ENCODE data around the gene CCNL2.
"Not testable (repeated sequence)": the region's sequence is repeated elsewhere in the genome, so short reads cannot be mapped to it uniquely, and the experiment has no call there.

CCNL2 gene

DNA sequence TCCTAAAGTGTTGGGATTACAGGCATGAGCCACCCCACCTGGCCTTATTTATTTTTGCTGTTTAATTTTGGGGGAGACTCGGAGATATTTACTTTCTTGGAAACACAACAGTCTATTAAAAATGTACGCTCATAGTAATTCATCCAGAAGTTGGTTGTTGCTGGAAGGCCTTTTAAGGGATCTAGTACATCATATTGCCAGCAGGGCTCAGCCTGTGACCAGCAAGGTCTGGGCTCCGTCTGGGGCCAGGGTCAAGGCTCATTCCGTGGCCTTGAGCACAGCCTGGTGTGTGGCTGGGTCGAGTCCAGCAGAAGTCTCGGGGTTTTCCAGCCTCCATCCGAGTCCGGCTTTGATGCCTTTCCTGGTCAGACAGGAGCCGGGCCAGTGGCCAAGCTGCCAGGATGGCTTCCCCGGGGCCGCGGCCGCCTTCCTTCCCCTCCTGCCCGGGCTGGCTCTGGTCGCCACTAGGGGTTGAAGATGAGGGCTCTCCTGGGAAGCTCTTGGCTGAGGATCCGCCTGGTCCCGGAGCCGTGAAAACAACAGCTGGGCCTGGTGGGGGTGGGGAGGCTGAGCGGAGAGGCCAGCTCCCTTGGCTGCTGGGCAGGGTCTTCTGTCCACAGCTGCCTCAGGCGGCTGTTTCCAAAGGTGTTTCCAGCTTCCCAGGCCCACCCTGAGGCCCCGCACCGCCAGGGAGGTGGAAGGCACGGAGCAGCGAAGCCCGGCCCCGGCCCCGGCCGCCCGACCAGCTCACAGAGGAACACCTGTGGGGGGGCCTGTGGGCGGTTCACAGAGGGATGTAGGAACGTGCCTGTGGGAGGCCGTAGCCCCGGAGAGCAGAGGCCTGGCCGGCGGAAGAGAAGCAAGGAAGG is 31.2 kb upstream of the CCNL2 start:
- TF ChIP-seq, protein P1, sequence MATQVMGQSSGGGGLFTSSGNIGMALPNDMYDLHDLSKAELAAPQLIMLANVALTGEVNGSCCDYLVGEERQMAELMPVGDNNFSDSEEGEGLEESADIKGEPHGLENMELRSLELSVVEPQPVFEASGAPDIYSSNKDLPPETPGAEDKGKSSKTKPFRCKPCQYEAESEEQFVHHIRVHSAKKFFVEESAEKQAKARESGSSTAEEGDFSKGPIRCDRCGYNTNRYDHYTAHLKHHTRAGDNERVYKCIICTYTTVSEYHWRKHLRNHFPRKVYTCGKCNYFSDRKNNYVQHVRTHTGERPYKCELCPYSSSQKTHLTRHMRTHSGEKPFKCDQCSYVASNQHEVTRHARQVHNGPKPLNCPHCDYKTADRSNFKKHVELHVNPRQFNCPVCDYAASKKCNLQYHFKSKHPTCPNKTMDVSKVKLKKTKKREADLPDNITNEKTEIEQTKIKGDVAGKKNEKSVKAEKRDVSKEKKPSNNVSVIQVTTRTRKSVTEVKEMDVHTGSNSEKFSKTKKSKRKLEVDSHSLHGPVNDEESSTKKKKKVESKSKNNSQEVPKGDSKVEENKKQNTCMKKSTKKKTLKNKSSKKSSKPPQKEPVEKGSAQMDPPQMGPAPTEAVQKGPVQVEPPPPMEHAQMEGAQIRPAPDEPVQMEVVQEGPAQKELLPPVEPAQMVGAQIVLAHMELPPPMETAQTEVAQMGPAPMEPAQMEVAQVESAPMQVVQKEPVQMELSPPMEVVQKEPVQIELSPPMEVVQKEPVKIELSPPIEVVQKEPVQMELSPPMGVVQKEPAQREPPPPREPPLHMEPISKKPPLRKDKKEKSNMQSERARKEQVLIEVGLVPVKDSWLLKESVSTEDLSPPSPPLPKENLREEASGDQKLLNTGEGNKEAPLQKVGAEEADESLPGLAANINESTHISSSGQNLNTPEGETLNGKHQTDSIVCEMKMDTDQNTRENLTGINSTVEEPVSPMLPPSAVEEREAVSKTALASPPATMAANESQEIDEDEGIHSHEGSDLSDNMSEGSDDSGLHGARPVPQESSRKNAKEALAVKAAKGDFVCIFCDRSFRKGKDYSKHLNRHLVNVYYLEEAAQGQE (IDR thresholded peaks at IDR 0.05; ENCODE audit: insufficient replicate concordance, low read depth), result no peak
- TF ChIP-seq GABPA (IDR thresholded peaks at IDR 0.05; ENCODE audit: low read depth), result no peak
- TF ChIP-seq, protein P2, sequence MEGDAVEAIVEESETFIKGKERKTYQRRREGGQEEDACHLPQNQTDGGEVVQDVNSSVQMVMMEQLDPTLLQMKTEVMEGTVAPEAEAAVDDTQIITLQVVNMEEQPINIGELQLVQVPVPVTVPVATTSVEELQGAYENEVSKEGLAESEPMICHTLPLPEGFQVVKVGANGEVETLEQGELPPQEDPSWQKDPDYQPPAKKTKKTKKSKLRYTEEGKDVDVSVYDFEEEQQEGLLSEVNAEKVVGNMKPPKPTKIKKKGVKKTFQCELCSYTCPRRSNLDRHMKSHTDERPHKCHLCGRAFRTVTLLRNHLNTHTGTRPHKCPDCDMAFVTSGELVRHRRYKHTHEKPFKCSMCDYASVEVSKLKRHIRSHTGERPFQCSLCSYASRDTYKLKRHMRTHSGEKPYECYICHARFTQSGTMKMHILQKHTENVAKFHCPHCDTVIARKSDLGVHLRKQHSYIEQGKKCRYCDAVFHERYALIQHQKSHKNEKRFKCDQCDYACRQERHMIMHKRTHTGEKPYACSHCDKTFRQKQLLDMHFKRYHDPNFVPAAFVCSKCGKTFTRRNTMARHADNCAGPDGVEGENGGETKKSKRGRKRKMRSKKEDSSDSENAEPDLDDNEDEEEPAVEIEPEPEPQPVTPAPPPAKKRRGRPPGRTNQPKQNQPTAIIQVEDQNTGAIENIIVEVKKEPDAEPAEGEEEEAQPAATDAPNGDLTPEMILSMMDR (IDR thresholded peaks at IDR 0.05; ENCODE audit: insufficient read depth, low read length), result no peak
- no peak for TF ChIP-seq SPI1 (IDR thresholded peaks at IDR 0.05; ENCODE audit: borderline replicate concordance, low read depth)
- no peak for TF ChIP-seq POLR2AphosphoS5 (IDR thresholded peaks at IDR 0.05; ENCODE audit: low read depth)
- DNase-seq (ENCODE audit: low read depth in 1 of 2, low spot score in 1 of 2), result no peak

DNA sequence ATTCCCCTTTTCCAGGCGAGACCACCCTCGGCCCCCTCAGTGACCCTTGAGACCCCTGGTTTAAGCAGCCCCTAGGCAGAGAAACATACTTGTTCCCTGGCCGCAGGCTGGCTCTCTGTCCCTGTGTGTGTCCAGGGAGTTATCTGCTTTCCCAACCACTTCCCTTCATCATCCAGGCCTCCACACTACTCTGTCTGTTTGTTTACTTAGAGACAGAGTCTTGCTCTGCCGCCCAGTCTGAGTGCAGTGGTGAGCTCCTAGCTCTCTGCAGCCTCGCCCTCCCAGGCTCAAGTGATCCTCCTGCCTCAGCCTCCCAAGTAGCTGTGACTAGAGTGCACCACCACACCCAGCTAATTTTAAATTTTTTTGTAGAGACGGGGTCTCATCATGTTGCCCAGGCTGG is 30.5 kb upstream of the CCNL2 start:
- Histone ChIP-seq H3K27me3 (ENCODE audit: insufficient read depth, poor library complexity, severe bottlenecking) (peaks cover 28% of the 10 kb centered on the region), H3K4me3 (replicated peaks; ENCODE audit: insufficient read depth, low read length) (no peak overlapping the region), H3K27ac (replicated peaks) (no peak overlapping the region)
- DNase-seq (ENCODE audit: low read depth in 1 of 2, low spot score in 1 of 2), result no peak
- TF ChIP-seq, protein P1 (IDR thresholded peaks at IDR 0.05; ENCODE audit: insufficient replicate concordance, low read depth), result no peak
- TF ChIP-seq GABPA (IDR thresholded peaks at IDR 0.05; ENCODE audit: low read depth), result no peak
- no peak for TF ChIP-seq POLR2AphosphoS5 (IDR thresholded peaks at IDR 0.05; ENCODE audit: low read depth)
- TF ChIP-seq SPI1 (IDR thresholded peaks at IDR 0.05; ENCODE audit: borderline replicate concordance, low read depth), result no peak
- TF ChIP-seq, protein P2 (IDR thresholded peaks at IDR 0.05; ENCODE audit: insufficient read depth, low read length), result no peak

More for the DNA sequence above, 31.2 kb upstream of the CCNL2 start:
- Histone ChIP-seq H3K27me3 (ENCODE audit: insufficient read depth, poor library complexity, severe bottlenecking) (peaks cover 34% of the 10 kb centered on the region), H3K27ac (replicated peaks) (no peak overlapping the region), H3K4me3 (replicated peaks; ENCODE audit: insufficient read depth, low read length) (no peak overlapping the region)

DNA sequence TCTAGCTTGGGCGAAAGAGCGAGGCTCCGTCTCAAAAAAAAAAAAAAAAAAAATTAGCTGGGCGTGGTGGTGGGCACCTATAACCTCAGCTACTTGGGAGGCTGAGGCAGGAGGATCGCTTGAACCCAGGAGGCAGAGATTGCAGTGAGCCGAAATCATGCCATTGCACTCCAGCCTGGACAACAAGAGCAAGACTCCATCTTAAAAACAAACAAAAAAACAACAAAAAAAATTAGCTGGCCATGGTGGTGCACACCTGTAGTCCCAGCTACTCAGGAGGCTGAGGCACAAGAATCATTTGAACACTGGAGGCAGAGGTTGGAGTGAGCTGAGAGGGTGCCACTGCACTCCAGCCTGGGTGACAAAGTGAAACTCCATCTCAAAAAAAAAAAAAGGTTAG is 29.8 kb upstream of the CCNL2 start:
- H3K4me3 ChIP-seq (replicated peaks; ENCODE audit: insufficient read depth, low read length); H3K27ac ChIP-seq (replicated peaks); DNase-seq (ENCODE audit: low read depth in 1 of 2, low spot score in 1 of 2): not testable (repeated sequence)
- H3K27me3 ChIP-seq (ENCODE audit: insufficient read depth, poor library complexity, severe bottlenecking), result peaks cover 28% of the 10 kb centered on the region

DNA sequence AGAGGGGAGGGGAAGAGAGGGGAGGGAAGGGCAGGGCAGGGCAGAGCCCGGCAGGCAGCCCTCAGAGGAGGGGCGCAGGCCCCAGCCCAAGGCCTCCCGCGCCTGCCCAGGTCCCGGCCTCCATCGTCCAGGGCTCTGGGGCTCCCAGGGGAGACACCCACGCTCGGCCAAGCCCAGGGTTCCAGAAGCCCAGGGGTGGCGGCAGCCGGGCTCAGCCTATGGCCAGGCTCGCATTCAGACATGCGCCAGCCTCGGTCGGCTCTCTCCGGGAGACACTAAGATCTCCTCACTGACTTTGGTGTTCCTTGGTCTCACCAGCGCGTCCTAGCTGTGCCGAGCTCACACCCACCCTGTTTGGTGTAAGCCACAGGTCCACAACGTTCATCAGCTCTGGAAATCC is 29.0 kb upstream of the CCNL2 start:
- no peak for TF ChIP-seq SPI1 (IDR thresholded peaks at IDR 0.05; ENCODE audit: borderline replicate concordance, low read depth)
- TF ChIP-seq, protein P1 (IDR thresholded peaks at IDR 0.05; ENCODE audit: insufficient replicate concordance, low read depth), result no peak
- TF ChIP-seq GABPA (IDR thresholded peaks at IDR 0.05; ENCODE audit: low read depth), result no peak
- no peak for TF ChIP-seq POLR2AphosphoS5 (IDR thresholded peaks at IDR 0.05; ENCODE audit: low read depth)
- TF ChIP-seq, protein P2 (IDR thresholded peaks at IDR 0.05; ENCODE audit: insufficient read depth, low read length), result no peak
- no peak overlapping the region for H3K4me3 ChIP-seq (replicated peaks; ENCODE audit: insufficient read depth, low read length)
- DNase-seq (ENCODE audit: low read depth in 1 of 2, low spot score in 1 of 2), result no peak
- H3K27me3 ChIP-seq (ENCODE audit: insufficient read depth, poor library complexity, severe bottlenecking), result peaks cover 28% of the 10 kb centered on the region
- no peak overlapping the region for H3K27ac ChIP-seq (replicated peaks)

Measured in HL-60 (cell line).